Type B pancreatic cell (in vitro differentiated cells): Measurements from ENCODE around the gene TMEM45A. TPM values are rescaled to one million over a fixed set of nuclear protein-coding genes. Genes with fewer than 3 reads are reported as not detected.
A peak's percentile ranks its signal among the peaks of the same experiment; 100 is the strongest.
"Not testable (repeated sequence)": the region's sequence is repeated elsewhere in the genome, so short reads cannot be mapped to it uniquely, and the experiment has no call there.

ENCODE experiments used
- DNase-seq: peaks from one replicate; pipeline ENCODE4 v3.0.0; 2021; ENCODE audit warnings: mixed read lengths; ENCODE audit not compliant: unreplicated experiment; ENCODE audit errors: extremely low spot score
- H3K27ac Mint-ChIP-seq: 2 replicates; pipeline ENCODE4 v1.8.0; 2021; ENCODE audit warnings: mild to moderate bottlenecking, mixed read lengths
- H3K27me3 Mint-ChIP-seq: 2 replicates; pipeline ENCODE4 v1.8.0; 2021; ENCODE audit warnings: mixed read lengths
- H3K36me3 Mint-ChIP-seq: 2 replicates; pipeline ENCODE4 v1.8.0; 2021; ENCODE audit warnings: mixed read lengths
- H3K4me1 Mint-ChIP-seq: one replicate; pipeline ENCODE4 v1.8.0; 2021; ENCODE audit warnings: mixed read lengths; ENCODE audit not compliant: unreplicated experiment
- H3K4me3 Mint-ChIP-seq: 2 replicates; pipeline ENCODE4 v1.8.0; 2021; ENCODE audit warnings: mild to moderate bottlenecking, mixed read lengths
- H3K9me3 Mint-ChIP-seq: 2 replicates; pipeline ENCODE4 v1.8.0; 2021; ENCODE audit warnings: mixed read lengths
- long read RNA-seq: library from polyadenylated mRNA; unstranded; transcript quantifications from one replicate; pipeline ENCODE4 v2.0.0, GENCODE V29; 2020
- total RNA-seq: library from RNA; stranded (reverse); gene quantifications from 2 replicates; pipeline ENCODE4 v1.2.1, GENCODE V29; 2021; ENCODE audit warnings: low replicate concordance
- TF ChIP-seq, protein P1 (sequence below): fragments of 200-600 bp; sonication (generic); conservative IDR thresholded peaks from 2 replicates; pipeline ENCODE4 v1.5.0; 2021; ENCODE audit warnings: antibody characterized with exemption, mild to moderate bottlenecking

The TMEM45A gene, protein sequence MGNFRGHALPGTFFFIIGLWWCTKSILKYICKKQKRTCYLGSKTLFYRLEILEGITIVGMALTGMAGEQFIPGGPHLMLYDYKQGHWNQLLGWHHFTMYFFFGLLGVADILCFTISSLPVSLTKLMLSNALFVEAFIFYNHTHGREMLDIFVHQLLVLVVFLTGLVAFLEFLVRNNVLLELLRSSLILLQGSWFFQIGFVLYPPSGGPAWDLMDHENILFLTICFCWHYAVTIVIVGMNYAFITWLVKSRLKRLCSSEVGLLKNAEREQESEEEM
- total RNA-seq, result 9.6 and 18.4 TPM in 2 replicates
- long read RNA-seq, transcript TMEM45A-201 (6 exons, 1,567 nt), result major isoform, 28 of 72 reads
- long read RNA-seq, partial matches to known transcripts, result 19 of 72 reads
- long read RNA-seq, other reads (novel, unspliced or antisense), result 25 of 72 reads

GRCh38 chr3:100492059-100493006, at the start of gene TMEM45A:
Gene TMEM45A, plus strand, starts transcription at chr3:100492619. Its CDS starts 62,593 bp downstream, at chr3:100555212.
- peak within 1 kb of the TSS; percentile 96 for H3K4me3 Mint-ChIP-seq
- peaks cover 4% of the 10 kb centered on the region for H3K4me1 Mint-ChIP-seq
- H3K36me3 Mint-ChIP-seq, result no peaks in the 10 kb centered on the region
- peak within 1 kb of the TSS; percentile 67 for H3K27ac Mint-ChIP-seq
- TF ChIP-seq, protein P1, sequence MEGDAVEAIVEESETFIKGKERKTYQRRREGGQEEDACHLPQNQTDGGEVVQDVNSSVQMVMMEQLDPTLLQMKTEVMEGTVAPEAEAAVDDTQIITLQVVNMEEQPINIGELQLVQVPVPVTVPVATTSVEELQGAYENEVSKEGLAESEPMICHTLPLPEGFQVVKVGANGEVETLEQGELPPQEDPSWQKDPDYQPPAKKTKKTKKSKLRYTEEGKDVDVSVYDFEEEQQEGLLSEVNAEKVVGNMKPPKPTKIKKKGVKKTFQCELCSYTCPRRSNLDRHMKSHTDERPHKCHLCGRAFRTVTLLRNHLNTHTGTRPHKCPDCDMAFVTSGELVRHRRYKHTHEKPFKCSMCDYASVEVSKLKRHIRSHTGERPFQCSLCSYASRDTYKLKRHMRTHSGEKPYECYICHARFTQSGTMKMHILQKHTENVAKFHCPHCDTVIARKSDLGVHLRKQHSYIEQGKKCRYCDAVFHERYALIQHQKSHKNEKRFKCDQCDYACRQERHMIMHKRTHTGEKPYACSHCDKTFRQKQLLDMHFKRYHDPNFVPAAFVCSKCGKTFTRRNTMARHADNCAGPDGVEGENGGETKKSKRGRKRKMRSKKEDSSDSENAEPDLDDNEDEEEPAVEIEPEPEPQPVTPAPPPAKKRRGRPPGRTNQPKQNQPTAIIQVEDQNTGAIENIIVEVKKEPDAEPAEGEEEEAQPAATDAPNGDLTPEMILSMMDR, result no peak
- peak; percentile 97 for DNase-seq
- H3K9me3 Mint-ChIP-seq, result peaks cover 14% of the 10 kb centered on the region
- H3K27me3 Mint-ChIP-seq, result peaks cover 14% of the 10 kb centered on the region

- no peak for DNase-seq
- Mint-ChIP-seq H3K36me3 (peaks cover 9% of the 10 kb centered on the region), H3K4me1 (no peaks in the 10 kb centered on the region), H3K9me3 (no peaks in the 10 kb centered on the region), H3K4me3 (no peak overlapping the region), H3K27me3 (no peaks in the 10 kb centered on the region), H3K27ac (no peak overlapping the region)
- TF ChIP-seq, protein P1, result no peak
Measured at GRCh38 chr3:100443690-100444089, 48.7 kb upstream of the TMEM45A start.

DNA sequence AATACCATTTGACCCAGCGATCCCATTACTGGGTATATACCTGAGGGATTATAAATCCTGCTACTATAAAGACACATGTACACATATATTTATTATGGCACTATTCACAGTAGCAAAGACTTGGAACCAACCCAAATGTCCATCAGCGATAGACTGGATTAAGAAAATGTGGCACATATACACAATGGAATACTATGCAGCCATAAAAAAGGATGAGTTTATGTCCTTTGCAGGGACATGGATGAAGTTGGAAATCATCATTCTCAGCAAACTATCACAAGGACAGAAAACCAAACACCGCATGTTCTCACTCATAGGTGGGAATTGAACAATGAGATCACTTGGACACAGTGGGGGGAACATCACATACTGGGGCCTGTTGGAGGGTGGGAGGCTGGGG, 45.4 kb upstream of the TMEM45A start:
- not testable (repeated sequence) for H3K9me3 Mint-ChIP-seq, H3K4me3 Mint-ChIP-seq, H3K27ac Mint-ChIP-seq, DNase-seq, H3K27me3 Mint-ChIP-seq, H3K4me1 Mint-ChIP-seq, H3K36me3 Mint-ChIP-seq

GRCh38 chr3:100448079-100448478, 44.3 kb upstream of the TMEM45A start:
- H3K4me3 Mint-ChIP-seq, result no peak overlapping the region
- no peaks in the 10 kb centered on the region for H3K4me1 Mint-ChIP-seq
- no peaks in the 10 kb centered on the region for H3K9me3 Mint-ChIP-seq
- peaks cover 10% of the 10 kb centered on the region for H3K36me3 Mint-ChIP-seq
- no peaks in the 10 kb centered on the region for H3K27me3 Mint-ChIP-seq
- H3K27ac Mint-ChIP-seq, result no peak overlapping the region
- TF ChIP-seq, protein P1, result no peak
- DNase-seq, result no peak

- no peak for DNase-seq
- H3K36me3 Mint-ChIP-seq, result peaks cover 10% of the 10 kb centered on the region
- TF ChIP-seq, protein P1, result no peak
- H3K4me1 Mint-ChIP-seq, result no peaks in the 10 kb centered on the region
- H3K27me3 Mint-ChIP-seq, result no peaks in the 10 kb centered on the region
- H3K27ac Mint-ChIP-seq, result no peak overlapping the region
- no peak overlapping the region for H3K4me3 Mint-ChIP-seq
- no peaks in the 10 kb centered on the region for H3K9me3 Mint-ChIP-seq
Measured at GRCh38 chr3:100449214-100449613, 43.2 kb upstream of the TMEM45A start.
